ENCODE results near the gene SNAPC2. TPM values are rescaled to one million over a fixed set of nuclear protein-coding genes. Genes with fewer than 3 reads are reported as not detected.

SNAPC2 gene
- total RNA-seq, 4 donors from 2014 or later = 29.5 to 37.7 (median 33.4) TPM

GRCh38 chr19:7879111-7879807 lies 40.9 kb upstream of the SNAPC2 start:
- Histone ChIP-seq H3K4me3 (no peak overlapping the region), H3K9me3 (no peaks in the 10 kb centered on the region), H3K36me3 (no peaks in the 10 kb centered on the region), H3K4me1 (peaks cover 0 to 6% (median 3%) of the 10 kb centered on the region in 3 donors), H3K27ac (no peak overlapping the region), H3K27me3 (peaks cover 54% of the 10 kb centered on the region)
- 55% methylated on average over 9 of the region's 18 CpGs; no CpG with 5 or more reads in 1 of the 2 donors for WGBS, 2 donors (ENCODE audit: low coverage in 1 of 2)
- ATAC-seq = no peak
- TF ChIP-seq POLR2A (IDR thresholded peaks at IDR 0.05) = no peak
- TF ChIP-seq EP300 (IDR thresholded peaks at IDR 0.05) = no peak
- TF ChIP-seq POLR2AphosphoS5 (IDR thresholded peaks at IDR 0.05) = no peak
- TF ChIP-seq CTCF (IDR thresholded peaks at IDR 0.05) = no peak

- Histone ChIP-seq H3K4me3 (no peak overlapping the region), H3K36me3 (no peaks in the 10 kb centered on the region), H3K9me3 (no peaks in the 10 kb centered on the region), H3K4me1 (peaks cover 0 to under 1% (median 0%) of the 10 kb centered on the region in 3 donors), H3K27ac (no peak overlapping the region), H3K27me3 (peaks cover 48% of the 10 kb centered on the region)
- WGBS, 2 donors (ENCODE audit: low coverage in 1 of 2) = 88 to 90% methylated on average over 4 to 15 of the region's 19 CpGs
- no peak for TF ChIP-seq CTCF (IDR thresholded peaks at IDR 0.05)
- no peak for ATAC-seq
Observed at GRCh38 chr19:7879836-7880235, 40.3 kb upstream of the SNAPC2 start.

- H3K27ac ChIP-seq = no peak overlapping the region
- H3K36me3 ChIP-seq = no peaks in the 10 kb centered on the region
- ATAC-seq = no peak
- no peak overlapping the region for H3K4me3 ChIP-seq
- WGBS, 2 donors (ENCODE audit: low coverage in 1 of 2) = 72% methylated on average over 2 of the region's 3 CpGs; no CpG with 5 or more reads in 1 of the 2 donors
- no peak for TF ChIP-seq POLR2AphosphoS5 (IDR thresholded peaks at IDR 0.05)
- TF ChIP-seq POLR2A (IDR thresholded peaks at IDR 0.05) = no peak
- no peak for TF ChIP-seq CTCF (IDR thresholded peaks at IDR 0.05)
- TF ChIP-seq EP300 (IDR thresholded peaks at IDR 0.05) = no peak
- H3K27me3 ChIP-seq = peaks cover 38% of the 10 kb centered on the region
- no peaks in the 10 kb centered on the region for H3K4me1 ChIP-seq
- H3K9me3 ChIP-seq = no peaks in the 10 kb centered on the region
Observed at GRCh38 chr19:7881910-7882309, 38.2 kb upstream of the SNAPC2 start.

GRCh38 chr19:7883105-7883504 lies 37.0 kb upstream of the SNAPC2 start:
- WGBS, 2 donors (ENCODE audit: low coverage in 1 of 2) = 55 to 67% methylated on average over 2 to 4 of the region's 4 CpGs
- H3K27me3 ChIP-seq = peaks cover 45% of the 10 kb centered on the region
- no peak overlapping the region for H3K27ac ChIP-seq
- H3K36me3 ChIP-seq = no peaks in the 10 kb centered on the region
- ATAC-seq = no peak
- no peak overlapping the region for H3K4me3 ChIP-seq
- H3K9me3 ChIP-seq = no peaks in the 10 kb centered on the region
- H3K4me1 ChIP-seq = peaks cover 0 to 3% (median 0%) of the 10 kb centered on the region in 3 donors
- TF ChIP-seq POLR2A (IDR thresholded peaks at IDR 0.05) = no peak
- no peak for TF ChIP-seq EP300 (IDR thresholded peaks at IDR 0.05)
- TF ChIP-seq POLR2AphosphoS5 (IDR thresholded peaks at IDR 0.05) = no peak
- TF ChIP-seq CTCF (IDR thresholded peaks at IDR 0.05) = no peak

All from gastroesophageal sphincter (tissue), 4 donors.